ENCODE data around the gene ATP8A2.

Gene ATP8A2

DNA sequence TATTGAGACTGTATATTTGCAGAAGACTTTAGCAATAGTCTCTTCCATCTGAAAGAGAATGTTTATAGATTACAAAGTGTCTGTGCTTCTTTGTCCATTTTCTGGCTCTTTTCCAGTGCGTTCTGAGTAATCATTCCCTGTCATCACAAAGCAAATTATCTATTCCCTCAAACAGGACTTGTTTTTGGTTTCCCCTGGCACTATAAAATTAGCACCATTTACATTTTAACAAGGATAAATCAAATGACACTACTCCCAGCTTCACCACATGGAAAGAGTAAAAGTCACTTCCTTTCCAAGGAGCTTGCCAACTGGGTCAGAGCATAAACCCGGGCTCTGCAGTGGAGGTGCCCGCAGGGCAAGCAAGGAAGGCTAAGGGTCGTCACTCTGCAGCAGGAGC is 591.9 kb downstream of the ATP8A2 start:
- in situ Hi-C loops (cut with MboI; ENCODE audit: low sequenced_read_pairs, unreplicated experiment), result no loop called here
- TF ChIP-seq, protein P1, sequence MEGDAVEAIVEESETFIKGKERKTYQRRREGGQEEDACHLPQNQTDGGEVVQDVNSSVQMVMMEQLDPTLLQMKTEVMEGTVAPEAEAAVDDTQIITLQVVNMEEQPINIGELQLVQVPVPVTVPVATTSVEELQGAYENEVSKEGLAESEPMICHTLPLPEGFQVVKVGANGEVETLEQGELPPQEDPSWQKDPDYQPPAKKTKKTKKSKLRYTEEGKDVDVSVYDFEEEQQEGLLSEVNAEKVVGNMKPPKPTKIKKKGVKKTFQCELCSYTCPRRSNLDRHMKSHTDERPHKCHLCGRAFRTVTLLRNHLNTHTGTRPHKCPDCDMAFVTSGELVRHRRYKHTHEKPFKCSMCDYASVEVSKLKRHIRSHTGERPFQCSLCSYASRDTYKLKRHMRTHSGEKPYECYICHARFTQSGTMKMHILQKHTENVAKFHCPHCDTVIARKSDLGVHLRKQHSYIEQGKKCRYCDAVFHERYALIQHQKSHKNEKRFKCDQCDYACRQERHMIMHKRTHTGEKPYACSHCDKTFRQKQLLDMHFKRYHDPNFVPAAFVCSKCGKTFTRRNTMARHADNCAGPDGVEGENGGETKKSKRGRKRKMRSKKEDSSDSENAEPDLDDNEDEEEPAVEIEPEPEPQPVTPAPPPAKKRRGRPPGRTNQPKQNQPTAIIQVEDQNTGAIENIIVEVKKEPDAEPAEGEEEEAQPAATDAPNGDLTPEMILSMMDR (IDR thresholded peaks at IDR 0.05; ENCODE audit: borderline replicate concordance, control extremely low read depth, extremely low read depth, insufficient read depth, missing control alignments), result no peak
- no peak for DNase-seq (ENCODE audit: low spot score)

DNA sequence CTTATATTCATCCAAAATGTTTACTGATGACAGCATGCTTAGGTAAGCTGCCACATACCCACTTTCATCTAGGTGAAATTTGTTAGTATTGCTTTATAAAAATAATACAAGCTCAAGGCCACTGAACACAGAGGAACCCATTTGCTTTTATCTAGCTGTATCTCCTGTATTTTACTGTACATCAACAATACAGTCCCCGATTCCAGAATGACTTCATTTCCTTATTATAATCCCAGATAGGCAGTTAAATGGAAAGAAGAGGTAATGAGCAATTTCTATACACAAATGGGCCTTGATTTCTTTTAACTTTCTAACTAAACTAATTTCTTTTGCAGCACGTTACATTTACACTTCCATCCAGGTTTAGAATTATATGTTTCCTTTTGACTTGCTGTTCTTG is 593.8 kb downstream of the ATP8A2 start:
- in situ Hi-C loops (cut with MboI; ENCODE audit: low sequenced_read_pairs, unreplicated experiment), result no loop called here
- TF ChIP-seq, protein P1 (IDR thresholded peaks at IDR 0.05; ENCODE audit: borderline replicate concordance, control extremely low read depth, extremely low read depth, insufficient read depth, missing control alignments), result no peak
- no peak for DNase-seq (ENCODE audit: low spot score)

DNA sequence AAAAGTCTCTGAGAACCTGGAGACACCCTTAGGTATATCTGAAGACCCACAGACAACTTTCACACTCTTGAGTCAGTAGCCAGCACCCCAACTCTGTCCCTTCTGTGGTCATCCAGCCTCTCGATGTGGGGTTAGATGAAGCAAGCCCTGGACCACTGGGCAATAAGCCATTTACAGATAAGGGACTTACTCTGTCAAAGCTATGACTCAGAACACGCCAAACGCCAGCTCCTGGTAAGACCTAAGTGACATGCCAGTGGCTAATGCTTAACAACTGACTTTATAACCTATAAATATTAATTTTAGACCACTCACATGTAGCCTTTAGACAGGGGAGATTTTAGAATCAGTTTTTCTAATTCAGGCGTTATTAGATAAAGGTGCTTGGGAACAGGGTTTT is 594.3 kb downstream of the ATP8A2 start:
- DNase-seq (ENCODE audit: low spot score), result no peak
- in situ Hi-C loops (cut with MboI; ENCODE audit: low sequenced_read_pairs, unreplicated experiment), result no loop called here
- TF ChIP-seq, protein P1 (IDR thresholded peaks at IDR 0.05; ENCODE audit: borderline replicate concordance, control extremely low read depth, extremely low read depth, insufficient read depth, missing control alignments), result no peak

DNA sequence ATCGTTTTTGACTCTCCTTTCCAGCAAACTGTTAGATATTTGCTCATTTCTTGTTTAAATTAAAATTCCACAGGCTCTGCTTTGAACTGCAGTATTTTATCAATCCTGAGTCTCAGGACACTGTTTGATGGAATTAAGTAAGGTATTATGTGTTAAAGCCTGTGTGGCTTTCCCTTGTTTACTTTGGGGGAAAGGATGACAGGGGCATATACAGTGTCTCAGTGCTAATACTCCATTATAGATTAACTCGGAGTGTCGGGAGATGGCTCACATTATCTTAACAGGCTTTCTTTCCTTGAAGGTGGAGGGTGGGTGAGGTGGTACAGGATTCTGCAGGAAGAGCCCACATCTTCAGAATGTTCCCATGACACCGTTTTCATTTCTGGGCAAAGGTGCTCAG is 595.4 kb downstream of the ATP8A2 start:
- in situ Hi-C loops (cut with MboI; ENCODE audit: low sequenced_read_pairs, unreplicated experiment), result no loop called here
- DNase-seq (ENCODE audit: low spot score), result no peak
- TF ChIP-seq, protein P1 (IDR thresholded peaks at IDR 0.05; ENCODE audit: borderline replicate concordance, control extremely low read depth, extremely low read depth, insufficient read depth, missing control alignments), result no peak

DNA sequence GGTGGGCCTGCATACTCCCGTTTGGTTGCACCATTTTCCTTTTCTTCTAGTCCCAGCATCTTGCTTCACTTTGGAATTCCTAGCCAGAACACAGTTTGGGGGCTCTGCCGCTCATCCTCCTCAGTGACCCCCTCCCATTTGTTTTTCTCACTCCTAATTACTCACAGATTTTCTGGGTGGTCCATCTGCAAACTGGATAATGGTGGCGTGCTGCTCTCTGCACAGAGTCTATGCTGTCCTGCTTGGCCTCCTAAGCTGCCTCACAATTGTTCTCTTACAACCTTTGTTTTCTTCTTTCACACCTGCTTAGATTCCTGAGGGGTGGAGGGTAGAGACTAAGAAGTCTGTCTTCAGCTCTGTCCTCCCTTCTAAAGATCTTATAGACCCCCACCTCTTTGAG is 599.3 kb downstream of the ATP8A2 start:
- DNase-seq (ENCODE audit: low spot score), result no peak
- in situ Hi-C loops (cut with MboI; ENCODE audit: low sequenced_read_pairs, unreplicated experiment), result no loop called here

DNA sequence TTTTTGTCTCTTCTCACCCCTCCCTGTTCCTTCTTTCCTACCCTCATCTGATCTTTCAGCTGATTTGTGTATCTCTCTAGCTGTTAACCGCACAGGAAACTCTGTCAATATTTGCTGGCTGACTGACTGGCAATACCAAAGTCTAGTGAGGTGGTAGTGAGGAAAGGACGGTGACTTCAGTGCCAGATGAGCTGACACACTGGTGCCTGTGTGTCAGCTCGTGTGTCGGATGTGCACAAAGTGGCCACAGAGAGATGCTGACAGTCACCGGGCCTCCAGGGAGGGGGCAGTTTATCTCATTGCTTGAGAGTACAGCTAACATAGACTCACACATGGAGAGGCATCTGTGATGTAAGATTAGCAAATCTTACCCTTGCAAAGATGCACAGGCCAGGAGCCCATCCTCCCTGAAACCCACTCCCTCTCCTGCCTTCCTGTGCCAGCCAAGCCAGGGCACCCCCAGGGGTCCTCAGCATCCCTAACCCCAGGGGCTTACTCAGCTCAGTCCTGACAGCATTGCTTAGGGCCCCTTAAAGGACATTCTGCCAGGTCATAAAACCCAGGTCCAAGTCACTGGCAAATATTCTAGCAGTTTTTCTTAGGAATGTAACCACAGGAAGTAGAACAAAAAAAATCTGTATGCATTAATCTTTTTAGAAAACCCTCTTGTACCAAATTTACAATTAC is 599.8 kb downstream of the ATP8A2 start:
- in situ Hi-C loops (cut with MboI; ENCODE audit: low sequenced_read_pairs, unreplicated experiment), result no loop called here
- TF ChIP-seq, protein P1 (IDR thresholded peaks at IDR 0.05; ENCODE audit: borderline replicate concordance, control extremely low read depth, extremely low read depth, insufficient read depth, missing control alignments), result no peak

More for the DNA sequence above, 599.3 kb downstream of the ATP8A2 start:
- TF ChIP-seq, protein P1 (IDR thresholded peaks at IDR 0.05; ENCODE audit: borderline replicate concordance, control extremely low read depth, extremely low read depth, insufficient read depth, missing control alignments), result no peak

More for the DNA sequence above, 599.8 kb downstream of the ATP8A2 start:
- no peak for DNase-seq (ENCODE audit: low spot score)
